ENCODE measurements around the gene TNIK.

The TNIK gene

GRCh38 chr3:171364500-171364899 is 95.7 kb downstream of the TNIK start:
- H3K4me3 ChIP-seq (ENCODE audit: low read depth, low read length) = no peak overlapping the region
- DNase-seq (ENCODE audit: low read depth) = no peak
- TF ChIP-seq, protein P1, sequence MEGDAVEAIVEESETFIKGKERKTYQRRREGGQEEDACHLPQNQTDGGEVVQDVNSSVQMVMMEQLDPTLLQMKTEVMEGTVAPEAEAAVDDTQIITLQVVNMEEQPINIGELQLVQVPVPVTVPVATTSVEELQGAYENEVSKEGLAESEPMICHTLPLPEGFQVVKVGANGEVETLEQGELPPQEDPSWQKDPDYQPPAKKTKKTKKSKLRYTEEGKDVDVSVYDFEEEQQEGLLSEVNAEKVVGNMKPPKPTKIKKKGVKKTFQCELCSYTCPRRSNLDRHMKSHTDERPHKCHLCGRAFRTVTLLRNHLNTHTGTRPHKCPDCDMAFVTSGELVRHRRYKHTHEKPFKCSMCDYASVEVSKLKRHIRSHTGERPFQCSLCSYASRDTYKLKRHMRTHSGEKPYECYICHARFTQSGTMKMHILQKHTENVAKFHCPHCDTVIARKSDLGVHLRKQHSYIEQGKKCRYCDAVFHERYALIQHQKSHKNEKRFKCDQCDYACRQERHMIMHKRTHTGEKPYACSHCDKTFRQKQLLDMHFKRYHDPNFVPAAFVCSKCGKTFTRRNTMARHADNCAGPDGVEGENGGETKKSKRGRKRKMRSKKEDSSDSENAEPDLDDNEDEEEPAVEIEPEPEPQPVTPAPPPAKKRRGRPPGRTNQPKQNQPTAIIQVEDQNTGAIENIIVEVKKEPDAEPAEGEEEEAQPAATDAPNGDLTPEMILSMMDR (IDR thresholded peaks at IDR 0.05; ENCODE audit: low read depth, low read length) = no peak
- TF ChIP-seq MAX (IDR thresholded peaks at IDR 0.05; ENCODE audit: low read depth, low read length) = no peak
- TF ChIP-seq POLR2A (IDR thresholded peaks at IDR 0.05; ENCODE audit: extremely low read depth, insufficient read length) = no peak
- no peak for TF ChIP-seq MYC (IDR thresholded peaks at IDR 0.05; ENCODE audit: low read depth, low read length)

DNA sequence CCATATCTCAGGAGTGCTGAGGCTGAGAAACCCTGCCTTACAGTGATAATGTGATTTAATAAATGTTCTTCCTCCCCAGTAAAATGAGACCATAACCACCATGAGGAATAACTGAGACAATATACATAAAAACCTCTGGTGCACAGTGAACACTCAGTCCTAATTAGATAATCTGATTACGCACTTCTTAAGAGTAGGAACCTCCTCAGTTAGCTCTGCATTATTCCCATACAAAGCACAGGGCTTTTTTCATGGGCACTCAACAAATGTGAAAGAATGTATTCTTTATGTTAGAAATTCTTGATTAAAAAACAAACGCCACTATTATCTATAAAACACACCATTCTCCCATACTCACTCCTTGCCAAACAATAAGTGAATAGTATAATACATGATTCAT is 97.0 kb downstream of the TNIK start:
- TF ChIP-seq MYC (IDR thresholded peaks at IDR 0.05; ENCODE audit: low read depth, low read length) = no peak
- no peak overlapping the region for H3K4me3 ChIP-seq (ENCODE audit: low read depth, low read length)
- no peak for DNase-seq (ENCODE audit: low read depth)

GRCh38 chr3:171362575-171362974 is 97.6 kb downstream of the TNIK start:
- TF ChIP-seq, protein P1 (IDR thresholded peaks at IDR 0.05; ENCODE audit: low read depth, low read length) = no peak
- TF ChIP-seq MAX (IDR thresholded peaks at IDR 0.05; ENCODE audit: low read depth, low read length) (no peak), MYC (IDR thresholded peaks at IDR 0.05; ENCODE audit: low read depth, low read length) (no peak), POLR2A (IDR thresholded peaks at IDR 0.05; ENCODE audit: extremely low read depth, insufficient read length) (no peak)
- H3K4me3 ChIP-seq (ENCODE audit: low read depth, low read length) = no peak overlapping the region
- no peak for DNase-seq (ENCODE audit: low read depth)

GRCh38 chr3:171358881-171359198 is 101.4 kb downstream of the TNIK start:
- peak overlapping the region; percentile 17 for H3K4me3 ChIP-seq (ENCODE audit: low read depth, low read length)
- TF ChIP-seq POLR2A (IDR thresholded peaks at IDR 0.05; ENCODE audit: extremely low read depth, insufficient read length) (no peak), MYC (IDR thresholded peaks at IDR 0.05; ENCODE audit: low read depth, low read length) (no peak), MAX (IDR thresholded peaks at IDR 0.05; ENCODE audit: low read depth, low read length) (no peak)
- TF ChIP-seq, protein P1 (IDR thresholded peaks at IDR 0.05; ENCODE audit: low read depth, low read length) = no peak
- DNase-seq (ENCODE audit: low read depth) = peak; percentile 64

DNA sequence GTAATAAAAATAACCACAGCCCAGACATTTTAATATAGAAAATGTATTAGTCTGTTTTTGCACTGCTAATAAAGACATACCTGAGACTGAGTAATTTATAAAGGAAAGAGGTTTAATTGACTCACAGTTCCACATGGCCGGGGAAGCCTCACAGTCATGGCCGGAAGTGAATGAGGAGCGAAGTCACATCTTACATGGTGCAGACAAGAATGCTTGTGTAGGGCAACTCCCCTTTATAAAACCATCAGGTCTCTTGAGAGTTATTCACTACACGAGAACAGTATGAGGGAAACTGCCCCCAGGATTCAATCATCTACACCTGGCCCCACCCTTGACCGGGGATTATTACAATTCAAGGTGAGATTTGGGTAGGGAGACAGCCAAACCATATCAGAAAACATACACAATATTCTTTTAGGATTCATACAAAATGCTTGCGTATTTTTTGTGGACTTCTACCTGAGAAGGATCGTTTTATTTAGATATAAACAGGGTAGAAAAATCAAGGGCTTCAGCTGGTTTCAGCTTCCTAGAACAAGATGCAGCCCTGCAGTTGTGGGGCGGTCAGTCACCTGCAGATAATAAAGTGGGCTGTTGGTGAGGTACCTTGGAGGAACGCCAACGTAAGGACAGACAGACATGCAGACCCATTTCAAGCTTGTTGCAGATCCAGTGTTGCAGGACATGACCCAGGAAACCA is 101.9 kb downstream of the TNIK start:
- no peak for TF ChIP-seq MYC (IDR thresholded peaks at IDR 0.05; ENCODE audit: low read depth, low read length)
- TF ChIP-seq, protein P1 (IDR thresholded peaks at IDR 0.05; ENCODE audit: low read depth, low read length) = no peak
- TF ChIP-seq MAX (IDR thresholded peaks at IDR 0.05; ENCODE audit: low read depth, low read length) = no peak
- no peak for TF ChIP-seq POLR2A (IDR thresholded peaks at IDR 0.05; ENCODE audit: extremely low read depth, insufficient read length)
- no peak overlapping the region for H3K4me3 ChIP-seq (ENCODE audit: low read depth, low read length)
- no peak for DNase-seq (ENCODE audit: low read depth)

GRCh38 chr3:171357721-171358120 is 102.5 kb downstream of the TNIK start:
- no peak for DNase-seq (ENCODE audit: low read depth)
- H3K4me3 ChIP-seq (ENCODE audit: low read depth, low read length) = no peak overlapping the region
- TF ChIP-seq POLR2A (IDR thresholded peaks at IDR 0.05; ENCODE audit: extremely low read depth, insufficient read length) (no peak), MAX (IDR thresholded peaks at IDR 0.05; ENCODE audit: low read depth, low read length) (no peak), MYC (IDR thresholded peaks at IDR 0.05; ENCODE audit: low read depth, low read length) (no peak)
- TF ChIP-seq, protein P1 (IDR thresholded peaks at IDR 0.05; ENCODE audit: low read depth, low read length) = no peak

Measured in NB4 (cell line).